K562 (cell line): ENCODE data around the gene TCF20. TPM values are rescaled to one million over a fixed set of nuclear protein-coding genes. Genes with fewer than 3 reads are reported as not detected.
A peak's percentile ranks its signal among the peaks of the same experiment; 100 is the strongest.

ENCODE experiments used
- ATAC-seq: fragments of 200-7000 bp; cut with Tn5 transposase; 3 replicates; pipeline ENCODE4 v1.9.1; 2020; ENCODE audit warnings: moderate library complexity
- BruUV-seq: library from RNA; stranded (reverse); fragments of 400-500 nt; replicated peaks from 2 replicates; lab custom pipeline; 2021; lab: Mats Ljungman, UMichigan
- CTCF ChIA-PET: fragments of 300-600 bp; formaldehyde crosslinking; extraction: SDS; loops from one replicate; lab custom pipeline; 2021; ENCODE audit warnings: low intra/inter-chr PET ratio; lab: Yijun Ruan, JAX
- POLR2A ChIA-PET: fragments of 300-600, 350-650 bp; sonication (Branson Sonifier 250); formaldehyde crosslinking; extraction: SDS; loops from one replicate; lab custom pipeline; 2021; ENCODE audit warnings: antibody characterized with exemption, inconsistent platforms; lab: Yijun Ruan, JAX
- DNase-seq, 4 experiments: peaks; one replicate each; pipeline versions ENCODE4 v3.0.0 to v3.0.0-alpha.2; 2011 to 2018; ENCODE audit warnings: low spot score in 3 of 4, mixed read lengths in 3 of 4; ENCODE audit errors: extremely low read depth in 1 of 4
- FAIRE-seq: peaks from 2 replicates; lab custom pipeline; 2011; peaks lifted over from hg19 to GRCh38; lab: Jason Lieb, UNC
- H2AFZ ChIP-seq: 2 replicates; pipeline ENCODE4 v1.6.0; 2011; ENCODE audit warnings: low read depth, low read length, control low read depth, inconsistent platforms
- H3K27ac ChIP-seq: fragments of 200-600 bp; 3 replicates; pipeline ENCODE4 v1.8.0; 2011; ENCODE audit warnings: low read depth, mild to moderate bottlenecking, control low read depth, inconsistent platforms, low read length, moderate library complexity, mixed read lengths; ENCODE audit errors: extremely low read depth
- H3K27me3 ChIP-seq, 2 experiments: fragments of 300-600 bp in 1 of 2; 2 replicates in 1 of 2; 3 replicates in 1 of 2; pipeline versions ENCODE4 v1.6.0 to v1.8.0; 2011; ENCODE audit warnings: inconsistent platforms in 2 of 2, low read length in 2 of 2, mild to moderate bottlenecking in 1 of 2, mixed read lengths in 1 of 2, moderate library complexity in 1 of 2; ENCODE audit not compliant: control insufficient read depth in 2 of 2, insufficient read depth in 2 of 2
- H3K36me3 ChIP-seq: fragments of 300-600 bp; 3 replicates; pipeline ENCODE4 v1.8.0; 2011; ENCODE audit warnings: mild to moderate bottlenecking, low read length, inconsistent platforms; ENCODE audit not compliant: control insufficient read depth, insufficient read depth
- H3K4me1 ChIP-seq, 2 experiments: fragments of 200-600 bp in 1 of 2; replicated peaks in 1 of 2; 2 replicates in 1 of 2; 3 replicates in 1 of 2; pipeline versions ENCODE4 v1.5.1 to v1.8.0; 2011; ENCODE audit warnings: inconsistent platforms in 2 of 2, low read length in 2 of 2, mild to moderate bottlenecking in 1 of 2, mixed read lengths in 1 of 2, moderate library complexity in 1 of 2; ENCODE audit not compliant: control insufficient read depth in 2 of 2, insufficient read depth in 2 of 2
- H3K4me2 ChIP-seq: 2 replicates; pipeline ENCODE4 v1.6.1; 2011; ENCODE audit warnings: low read length, control low read depth, inconsistent platforms, mixed read lengths; ENCODE audit not compliant: insufficient read depth
- H3K4me3 ChIP-seq: fragments of 200-600 bp; sonication (generic), shearing (Covaris generic); 2 replicates; pipeline ENCODE4 v1.5.1; 2016; ENCODE audit warnings: control low read depth, inconsistent platforms
- H3K79me2 ChIP-seq: fragments of 200-600 bp; 3 replicates; pipeline ENCODE4 v1.8.0; 2011; ENCODE audit warnings: low read length, inconsistent platforms; ENCODE audit not compliant: control insufficient read depth, insufficient read depth
- H3K9ac ChIP-seq, 2 experiments: 2 replicates each; pipeline versions ENCODE4 v1.6.0 to v1.6.1; 2011; ENCODE audit warnings: low read depth in 2 of 2, low read length in 2 of 2, control low read depth in 1 of 2, inconsistent platforms in 1 of 2, mild to moderate bottlenecking in 1 of 2, mixed read lengths in 1 of 2; ENCODE audit not compliant: insufficient read depth in 1 of 2
- H3K9me1 ChIP-seq: one replicate; pipeline ENCODE4 v1.6.0; 2011; ENCODE audit warnings: inconsistent platforms, mild to moderate bottlenecking, low read length, moderate library complexity; ENCODE audit not compliant: control insufficient read depth, insufficient read depth
- H3K9me3 ChIP-seq: replicated peaks from 2 replicates; pipeline ENCODE4 v1.5.1; 2011; ENCODE audit warnings: low read depth, low read length, inconsistent platforms; ENCODE audit not compliant: control insufficient read depth, insufficient read depth
- H4K20me1 ChIP-seq: replicated peaks from 2 replicates; pipeline ENCODE4 v1.6.1; 2011; ENCODE audit warnings: low read length, inconsistent platforms, mixed read lengths; ENCODE audit not compliant: control insufficient read depth, insufficient read depth
- CEBPB ChIP-seq: fragments of 450-650 bp; IDR thresholded peaks from 2 replicates; pipeline ENCODE4 v1.6.1; 2016; ENCODE audit warnings: missing genetic modification characterization, missing compliant biosample characterization
- CEBPG ChIP-seq, 3 experiments: fragments of 200-800 bp in 1 of 3; sonication (Bioruptor generic) in 1 of 3; sonication (generic) in 1 of 3; formaldehyde crosslinking in 1 of 3; IDR thresholded peaks in 2 of 3; conservative IDR thresholded peaks in 1 of 3; 2 replicates each; pipeline versions ENCODE4 v1.6.1 to v1.8.0; 2016 to 2022; ENCODE audit warnings: missing compliant biosample characterization in 2 of 3, missing genetic modification characterization in 2 of 3, mild to moderate bottlenecking in 1 of 3, missing genetic modification reagents in 1 of 3
- CHCHD3 ChIP-seq: fragments of 250-450 bp; sonication (Bioruptor Pico); IDR thresholded peaks from 2 replicates; pipeline ENCODE4 v2.1.2; 2022; ENCODE audit warnings: mild to moderate bottlenecking
- GABPB2 ChIP-seq: fragments of 250-450 bp; sonication (Bioruptor Pico); conservative IDR thresholded peaks from 2 replicates; pipeline ENCODE4 v1.5.1; 2021; ENCODE audit warnings: mild to moderate bottlenecking
- HCFC1 ChIP-seq: IDR thresholded peaks from 2 replicates; pipeline ENCODE4 v1.6.1; 2012; ENCODE audit warnings: low read depth, low read length, improper control_type of control experiment
- JUND ChIP-seq, 2 experiments: IDR thresholded peaks; 2 replicates in 1 of 2; 3 replicates in 1 of 2; pipeline ENCODE4 v1.6.1; 2011; ENCODE audit warnings: borderline replicate concordance in 2 of 2, low read depth in 2 of 2, low read length in 2 of 2, improper control_type of control experiment in 1 of 2, missing biosample characterization in 1 of 2, missing genetic modification characterization in 1 of 2, missing genetic modification reagents in 1 of 2
- KAT7 ChIP-seq: sonication (generic); formaldehyde crosslinking; IDR thresholded peaks from 2 replicates; pipeline ENCODE4 v1.8.0; 2022; ENCODE audit warnings: missing genetic modification reagents, mild to moderate bottlenecking, borderline replicate concordance
- NFXL1 ChIP-seq: fragments of 450-650 bp; formaldehyde crosslinking; IDR thresholded peaks from 2 replicates; pipeline ENCODE4 v1.4.0; 2021; ENCODE audit warnings: mild to moderate bottlenecking
- OTX1 ChIP-seq: fragments of 450-650 bp; formaldehyde crosslinking; IDR thresholded peaks from 2 replicates; pipeline ENCODE4 v1.4.0; 2022; ENCODE audit warnings: mild to moderate bottlenecking
- SNRNP70 ChIP-seq: fragments of 200-400 bp; formaldehyde crosslinking; optimal IDR thresholded peaks from 2 replicates; pipeline ENCODE3; 2017; ENCODE audit warnings: low read depth, low read length
- SUPT5H ChIP-seq: fragments of 450-650 bp; IDR thresholded peaks from 2 replicates; pipeline ENCODE4 v1.6.1; 2016
- ZFX ChIP-seq: sonication (generic); formaldehyde crosslinking; IDR thresholded peaks from 2 replicates; pipeline ENCODE4 v1.8.0; 2022; ENCODE audit warnings: mild to moderate bottlenecking, missing genetic modification reagents, moderate library complexity
- ZKSCAN1 ChIP-seq: fragments of 150-350 bp; IDR thresholded peaks from 2 replicates; pipeline ENCODE4 v1.6.1; 2016; ENCODE audit warnings: low read depth, low read length
- WGBS: fragments of 100-300 bp; shearing (Covaris generic); methylation state at CpG from one replicate; pipeline ENCODE4 v1.1.6; 2016; ENCODE audit warnings: low coverage, mixed read lengths; ENCODE audit not compliant: insufficient coverage; ENCODE audit errors: missing lambda C conversion rate; 5-methylcytosine and 5-hydroxymethylcytosine counted together
- in situ Hi-C: fragments of 300-500 bp; cut with MboI; formaldehyde crosslinking; loops from 4 replicates; pipeline ENCODE4 v1.15.0; 2018; ENCODE audit warnings: inconsistent platforms, mixed read lengths
- intact Hi-C: fragments of 100-400 bp; cut with micrococcal nuclease; formaldehyde crosslinking; loops from 2 replicates; pipeline ENCODE4 v1.14.2; 2022
- polyA plus RNA-seq, 8 experiments: library from polyadenylated mRNA; depleted of rRNA in 4 of 8; stranded (reverse) in 5 of 8; unstranded in 3 of 8; fragments of >200 nt; fragmentation: Nextera tagmentation in 2 of 8; fragmentation: Illumina TruSeq in 1 of 8; extraction: Ambion mirVana in 2 of 8; extraction: Trizol in 1 of 8; gene quantifications; 2 replicates each; pipeline versions ENCODE4 v1.2.1 to v1.2.3, GENCODE V29; 2011 to 2014; ENCODE audit warnings: inconsistent platforms in 1 of 8, missing spikeins in 1 of 8
- total RNA-seq, 7 experiments: library from RNA; depleted of rRNA in 6 of 7; stranded (reverse); fragments of >200 nt in 6 of 7; fragmentation: Illumina TruSeq in 2 of 7; extraction: Trizol in 2 of 7; gene quantifications; 2 replicates each; pipeline versions ENCODE4 v1.2.1 to v1.2.3, GENCODE V29; 2011 to 2021; ENCODE audit warnings: low replicate concordance in 1 of 7

The TCF20 gene
- total and polyA plus RNA-seq, 9 of the 15 experiments (the other 6 are each of a cell fraction or from before 2014, with no cell fraction given), result 0.35 to 43.6 (median 17.5) TPM

DNA sequence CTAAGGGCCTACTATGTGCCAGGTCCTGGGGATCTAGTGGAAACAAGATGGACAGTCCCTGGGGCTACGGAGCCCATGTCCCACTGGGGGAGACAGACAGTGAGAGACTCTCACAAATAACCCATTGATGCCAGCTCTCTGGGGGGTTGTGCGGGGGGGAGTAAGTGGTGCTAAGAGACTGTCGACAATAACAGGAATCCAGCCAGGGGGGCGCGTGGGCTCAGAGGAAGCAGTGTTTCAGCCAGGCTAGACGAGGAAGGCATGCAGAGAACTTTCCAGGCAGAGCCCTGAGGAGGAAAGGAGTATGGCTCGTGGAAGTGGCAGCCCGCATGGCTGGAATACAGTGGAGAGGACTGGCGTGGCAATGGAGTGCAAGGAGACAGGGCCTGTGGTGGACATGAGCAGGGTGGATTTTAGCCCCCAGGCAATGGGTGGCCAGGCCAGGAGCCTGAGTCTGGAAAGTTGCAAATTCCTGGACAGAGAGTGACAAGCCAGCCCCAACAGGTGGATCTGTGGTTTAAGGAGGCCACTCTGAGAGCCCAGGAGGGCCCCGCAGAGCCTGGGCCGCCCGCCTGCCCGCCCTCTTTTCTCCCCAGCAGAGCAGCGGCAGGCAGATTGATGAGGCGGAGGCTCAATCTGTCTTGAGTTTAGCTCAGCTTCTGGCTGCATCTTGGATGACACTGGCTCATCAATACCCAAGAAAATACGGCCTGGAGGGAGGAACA is 40.0 kb upstream of the TCF20 start:
- H3K9me1 ChIP-seq, result no peaks in the 10 kb centered on the region
- H4K20me1 ChIP-seq, result no peaks in the 10 kb centered on the region; the same call in none of the 2 replicates
- intact Hi-C loops (no loop called here), in situ Hi-C loops (loop anchor here (5.0 kb wide), 1 partner anchor 143 kb away; no protein-coding TSS in a partner anchor)
- no peak overlapping the region for H3K4me3 ChIP-seq
- ATAC-seq, result no peak
- POLR2A ChIA-PET, result no interaction called here
- FAIRE-seq, result no peak
- CTCF ChIA-PET, result no interaction called here
- no peak overlapping the region for H3K9ac ChIP-seq
- no peak for DNase-seq
- TF ChIP-seq ZKSCAN1 (0 out of 2 replicates have a peak, but pooled peaks have one; percentile 45), SUPT5H (no peak)
- no peaks in the 10 kb centered on the region for H3K36me3 ChIP-seq
- H3K4me1 ChIP-seq, result peaks cover 0 to 11% of the 10 kb centered on the region in 2 experiments; a peak in 2 of 5 replicates
- H3K27me3 ChIP-seq, result peaks cover 0 to 10% of the 10 kb centered on the region in 2 experiments; a peak in 1 of 5 replicates
- 38% methylated on average over 7 of the region's 16 CpGs for WGBS
- H3K4me2 ChIP-seq, result no peak overlapping the region
- no peaks in the 10 kb centered on the region for H3K9me3 ChIP-seq
- no peak overlapping the region for H3K27ac ChIP-seq
- no peaks in the 10 kb centered on the region for H3K79me2 ChIP-seq
- no TSS peak for BruUV-seq
- no peak overlapping the region for H2AFZ ChIP-seq

DNA sequence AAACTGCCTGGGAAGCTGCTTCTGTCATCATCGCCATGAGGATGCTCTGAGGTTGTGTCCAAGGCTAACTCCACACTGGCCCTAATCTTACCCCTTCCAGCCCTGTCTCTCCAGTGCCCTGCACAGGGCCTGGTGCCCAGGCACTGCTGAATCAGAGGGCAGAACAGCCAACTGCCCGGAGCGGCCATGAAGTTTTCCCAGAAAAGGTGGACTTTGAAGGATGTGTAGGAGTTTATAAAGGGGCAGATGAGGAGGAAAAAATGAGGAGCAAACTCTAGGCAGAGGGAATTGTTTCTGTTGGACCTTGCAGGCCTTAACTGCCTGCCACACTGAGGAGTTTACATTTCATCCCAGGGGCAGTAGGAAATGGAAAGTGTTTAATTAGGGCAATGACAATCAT is 39.4 kb upstream of the TCF20 start:
- Histone ChIP-seq H3K4me3 (no peak overlapping the region), H3K4me1 (peaks cover 0 to 11% of the 10 kb centered on the region in 2 experiments; a peak in 2 of 5 replicates), H3K36me3 (no peaks in the 10 kb centered on the region), H3K9me3 (no peaks in the 10 kb centered on the region), H4K20me1 (no peaks in the 10 kb centered on the region; the same call in none of the 2 replicates), H3K79me2 (no peaks in the 10 kb centered on the region), H3K9ac (no peak overlapping the region), H2AFZ (no peak overlapping the region), H3K9me1 (no peaks in the 10 kb centered on the region), H3K4me2 (no peak overlapping the region), H3K27me3 (peaks cover 0 to 10% of the 10 kb centered on the region in 2 experiments; a peak in 1 of 5 replicates), H3K27ac (no peak overlapping the region)
- 13% methylated on average over 1 of the region's 3 CpGs for WGBS
- FAIRE-seq, result no peak
- ATAC-seq, result no peak
- DNase-seq, result no peak
- in situ Hi-C loops, result loop anchor here (5.0 kb wide), 1 partner anchor 143 kb away; no protein-coding TSS in a partner anchor
- BruUV-seq, result no TSS peak
- ChIA-PET CTCF (no interaction called here), POLR2A (no interaction called here)
- intact Hi-C loops, result no loop called here
- TF ChIP-seq GABPB2 (CRISPR knock-in tag) (no peak), OTX1 (CRISPR knock-in tag) (no peak), NFXL1 (CRISPR knock-in tag) (no peak), CEBPG (CRISPR knock-in tag; IDR thresholded peaks at IDR 0.05) (no peak), CEBPG (tag; conservative IDR thresholded peaks at IDR 0.05 in 1 of 2, IDR thresholded peaks at IDR 0.05 in 1 of 2) (no peak), ZFX (CRISPR knock-in tag) (no peak), JUND (IDR thresholded peaks at IDR 0.05; ENCODE audit: borderline replicate concordance, low read depth, low read length) (no peak), JUND (tag; IDR thresholded peaks at IDR 0.05; ENCODE audit: borderline replicate concordance, low read depth, low read length) (no peak), CHCHD3 (CRISPR knock-in tag) (no peak), HCFC1 (no peak), SNRNP70 (no peak), CEBPB (no peak), KAT7 (no peak)
